CD4-positive, alpha-beta T cell (primary cell): ENCODE results near the gene SIRT5. TPM values are rescaled to one million over a fixed set of nuclear protein-coding genes. Genes with fewer than 3 reads are reported as not detected.

Experiments used
- ATAC-seq: fragments of 200-7000 bp; cut with Tn5 transposase; one replicate; pipeline ENCODE4 v1.10.0; 2022; ENCODE audit warnings: mild to moderate bottlenecking; ENCODE audit not compliant: poor library complexity
- CTCF ChIA-PET: fragments of 350-600 bp; sonication (Branson Sonifier 250); formaldehyde crosslinking; loops from one replicate; lab custom pipeline; 2021; ENCODE audit warnings: antibody characterized with exemption, inconsistent platforms; lab: Charles Lee
- POLR2A ChIA-PET: fragments of 350-600 bp; sonication (Branson Sonifier 250); formaldehyde crosslinking; loops from one replicate; lab custom pipeline; 2021; ENCODE audit warnings: antibody characterized with exemption, inconsistent platforms; lab: Charles Lee
- DNase-seq, 14 experiments: peaks; one replicate each; pipeline ENCODE4 v3.0.0-alpha.2; 2013 to 2020; ENCODE audit warnings: mixed read lengths in 2 of 14
- H3K27ac ChIP-seq, 2 donors: one replicate each; pipeline versions ENCODE4 v1.5.1 to v1.7.0; 2013; ENCODE audit warnings: low read length in 2 of 2, low read depth in 1 of 2, mild to moderate bottlenecking in 1 of 2
- H3K27me3 ChIP-seq, 2 experiments: 1 replicate in 1 of 2; 2 replicates in 1 of 2; pipeline versions ENCODE4 v1.6.1 to v1.7.0; 2013; ENCODE audit warnings: low read length in 2 of 2, control low read depth in 1 of 2, mild to moderate bottlenecking in 1 of 2, moderate library complexity in 1 of 2; ENCODE audit not compliant: insufficient read depth in 2 of 2, control insufficient read depth in 1 of 2
- H3K36me3 ChIP-seq: one replicate; pipeline ENCODE4 v1.6.1; 2013; ENCODE audit warnings: low read length, control low read depth; ENCODE audit not compliant: insufficient read depth
- H3K4me1 ChIP-seq: one replicate; pipeline ENCODE4 v1.6.1; 2013; ENCODE audit warnings: low read length, control low read depth; ENCODE audit not compliant: insufficient read depth
- H3K4me3 ChIP-seq: one replicate; pipeline ENCODE4 v1.5.1; 2013; ENCODE audit warnings: mild to moderate bottlenecking, low read length, moderate library complexity
- H3K9me3 ChIP-seq, 2 experiments: 1 replicate in 1 of 2; 2 replicates in 1 of 2; pipeline versions ENCODE4 v1.6.1 to v1.7.0; 2013; ENCODE audit warnings: low read length in 2 of 2, mild to moderate bottlenecking in 2 of 2, control low read depth in 1 of 2, moderate library complexity in 1 of 2; ENCODE audit not compliant: control insufficient read depth in 1 of 2, insufficient read depth in 1 of 2
- H3K27ac Mint-ChIP-seq: one replicate; pipeline ENCODE4 v1.8.0; 2020; ENCODE audit warnings: mixed read lengths
- H3K27me3 Mint-ChIP-seq: one replicate; pipeline ENCODE4 v1.8.0; 2021; ENCODE audit warnings: mixed read lengths
- H3K36me3 Mint-ChIP-seq: one replicate; pipeline ENCODE4 v1.8.0; 2021; ENCODE audit warnings: low read depth, mixed read lengths
- H3K4me1 Mint-ChIP-seq: one replicate; pipeline ENCODE4 v1.8.0; 2021; ENCODE audit warnings: low read depth, mixed read lengths
- H3K4me3 Mint-ChIP-seq: one replicate; pipeline ENCODE4 v1.8.0; 2020; ENCODE audit warnings: mild to moderate bottlenecking, mixed read lengths
- H3K9me3 Mint-ChIP-seq: one replicate; pipeline ENCODE4 v1.8.0; 2020; ENCODE audit warnings: mixed read lengths
- CTCF ChIP-seq: fragments of 200-600 bp; IDR thresholded peaks from one replicate; pipeline ENCODE4 v1.8.0; 2022; ENCODE audit warnings: antibody characterized with exemption, mild to moderate bottlenecking
- intact Hi-C, 2 experiments: fragments of 100-400 bp; cut with DNase I in 1 of 2; cut with micrococcal nuclease in 1 of 2; formaldehyde crosslinking; loops; one replicate each; pipeline versions ENCODE4 v1.15.1 to v1.9.0; 2023 to 2025; cut with DNase I, micrococcal nuclease
- total RNA-seq, 174 experiments: library from RNA in 2 of 174; stranded (reverse) in 2 of 174; gene quantifications; one replicate each; pipeline ENCODE4 v1.2.3 and lab custom pipeline; 2021 to 2026

Gene SIRT5
- total RNA-seq, 2 experiments from 2014 or later = 14.3 to 16.3 TPM

GRCh38 chr6:13600036-13600435, 25.6 kb downstream of the SIRT5 start:
- no peaks in the 10 kb centered on the region for H3K9me3 Mint-ChIP-seq
- H3K36me3 Mint-ChIP-seq = peaks cover 86% of the 10 kb centered on the region
- ChIA-PET POLR2A (no interaction called here), CTCF (no interaction called here)
- Histone ChIP-seq H3K4me1 (no peaks in the 10 kb centered on the region), H3K4me3 (no peak overlapping the region), H3K27me3 (no peaks in the 10 kb centered on the region), H3K36me3 (peaks cover 57% of the 10 kb centered on the region), H3K9me3 (no peaks in the 10 kb centered on the region), H3K27ac (no peak overlapping the region)
- no peak for ATAC-seq
- intact Hi-C loops = no loop called here
- no peak overlapping the region for H3K4me3 Mint-ChIP-seq
- no peaks in the 10 kb centered on the region for H3K4me1 Mint-ChIP-seq
- no peak overlapping the region for H3K27ac Mint-ChIP-seq
- no peak for DNase-seq
- TF ChIP-seq CTCF = no peak
- H3K27me3 Mint-ChIP-seq = no peaks in the 10 kb centered on the region

GRCh38 chr6:13604135-13604534, 29.7 kb downstream of the SIRT5 start:
- Mint-ChIP-seq H3K27ac (no peak overlapping the region), H3K4me3 (no peak overlapping the region), H3K9me3 (no peaks in the 10 kb centered on the region), H3K36me3 (peaks cover 61% of the 10 kb centered on the region), H3K27me3 (no peaks in the 10 kb centered on the region), H3K4me1 (no peaks in the 10 kb centered on the region)
- CTCF ChIA-PET = interaction anchor here (1.3 to 1.7 kb wide), 2 partner anchors 11 to 29 kb away, joined by 5 to 7 read pairs; partner anchors contain the start of genes NOL7 and SIRT5
- H3K36me3 ChIP-seq = peaks cover 28% of the 10 kb centered on the region
- H3K4me1 ChIP-seq = no peaks in the 10 kb centered on the region
- H3K9me3 ChIP-seq = no peaks in the 10 kb centered on the region
- intact Hi-C loops = no loop called here
- ATAC-seq = no peak
- H3K27ac ChIP-seq = no peak overlapping the region
- no peak for DNase-seq
- no peak for TF ChIP-seq CTCF
- POLR2A ChIA-PET = interaction anchor here (1.1 to 1.2 kb wide), 2 partner anchors 11 to 29 kb away, joined by 3 read pairs; partner anchors contain the start of genes NOL7 and SIRT5
- no peak overlapping the region for H3K4me3 ChIP-seq
- no peaks in the 10 kb centered on the region for H3K27me3 ChIP-seq

- H3K27ac Mint-ChIP-seq = no peak overlapping the region
- H3K27me3 ChIP-seq = no peaks in the 10 kb centered on the region
- peaks cover 22% of the 10 kb centered on the region for H3K36me3 ChIP-seq
- ATAC-seq = no peak
- ChIA-PET CTCF (interaction anchor here (0.6 to 1.7 kb wide), 3 partner anchors 10 to 200 kb away, joined by 3 to 7 read pairs (median 5); partner anchors contain the start of genes NOL7 and SIRT5), POLR2A (interaction anchor here (1.1 to 1.2 kb wide), 2 partner anchors 10 to 30 kb away, joined by 3 read pairs; partner anchors contain the start of genes NOL7 and SIRT5)
- H3K9me3 ChIP-seq = no peaks in the 10 kb centered on the region
- no peak overlapping the region for H3K4me3 Mint-ChIP-seq
- no peak for TF ChIP-seq CTCF
- H3K27ac ChIP-seq = no peak overlapping the region
- H3K9me3 Mint-ChIP-seq = no peaks in the 10 kb centered on the region
- no peaks in the 10 kb centered on the region for H3K4me1 ChIP-seq
- no peaks in the 10 kb centered on the region for H3K27me3 Mint-ChIP-seq
- H3K36me3 Mint-ChIP-seq = peaks cover 55% of the 10 kb centered on the region
- intact Hi-C loops = no loop called here
- no peak for DNase-seq
- no peak overlapping the region for H3K4me3 ChIP-seq
- no peaks in the 10 kb centered on the region for H3K4me1 Mint-ChIP-seq
Observed at GRCh38 chr6:13604546-13605416, 30.4 kb downstream of the SIRT5 start.
